HEK293 (cell line): ENCODE results near the gene TTR.

Experiments used
- CTCF ChIA-PET: fragments of 350-600 bp; formaldehyde crosslinking; extraction: SDS; loops from one replicate; lab custom pipeline; 2021; ENCODE audit warnings: antibody characterized with exemption; lab: Yijun Ruan, JAX
- POLR2A ChIA-PET: fragments of 300-600 bp; formaldehyde crosslinking; extraction: SDS; loops from one replicate; lab custom pipeline; 2020; ENCODE audit warnings: antibody characterized with exemption, inconsistent platforms; lab: Yijun Ruan, JAX
- H3K27ac ChIP-seq: fragments of 200-500 bp; sonication (Bioruptor generic); 2 replicates; pipeline ENCODE4 v1.5.1; 2014; ENCODE audit warnings: low read depth, low read length, control low read depth, inconsistent platforms; ENCODE audit errors: extremely low read depth
- H3K36me3 ChIP-seq, 2 experiments: fragments of 200-500 bp in 1 of 2; sonication (Bioruptor generic) in 1 of 2; 1 replicate in 1 of 2; 2 replicates in 1 of 2; pipeline ENCODE4 v1.5.1; 2014 to 2017; ENCODE audit warnings: inconsistent platforms in 2 of 2, low read length in 2 of 2; ENCODE audit not compliant: control insufficient read depth in 2 of 2, insufficient read depth in 1 of 2
- H3K4me1 ChIP-seq: fragments of 200-500 bp; sonication (Bioruptor generic); 2 replicates; pipeline ENCODE4 v1.5.1; 2014; ENCODE audit warnings: mild to moderate bottlenecking, low read length, inconsistent platforms; ENCODE audit not compliant: control insufficient read depth, insufficient read depth
- H3K4me3 ChIP-seq: 2 replicates; pipeline ENCODE4 v1.5.1; 2011; ENCODE audit warnings: low read depth, mild to moderate bottlenecking, control low read depth, low read length, moderate library complexity
- H3K9me3 ChIP-seq: fragments of 200-500 bp; sonication (Bioruptor generic); 2 replicates; pipeline ENCODE4 v1.5.1; 2014; ENCODE audit warnings: low read depth, low read length, inconsistent platforms; ENCODE audit not compliant: control insufficient read depth, insufficient read depth
- BCL11A ChIP-seq: fragments of 450-650 bp; formaldehyde crosslinking; IDR thresholded peaks from 2 replicates; pipeline ENCODE4 v1.5.1; 2016; ENCODE audit warnings: low read depth, missing biosample characterization, missing genetic modification characterization
- IKZF3 ChIP-seq: fragments of 450-650 bp; IDR thresholded peaks from 2 replicates; pipeline ENCODE4 v1.5.0; 2018; ENCODE audit warnings: missing biosample characterization, mild to moderate bottlenecking, missing genetic modification characterization, moderate library complexity
- MZF1 ChIP-seq: fragments of 450-650 bp; formaldehyde crosslinking; IDR thresholded peaks from 2 replicates; pipeline ENCODE4 v1.5.1; 2017; ENCODE audit warnings: missing biosample characterization, missing genetic modification characterization, borderline replicate concordance
- RBAK ChIP-seq: fragments of 450-650 bp; formaldehyde crosslinking; IDR thresholded peaks from 2 replicates; pipeline ENCODE4 v1.5.1; 2016; ENCODE audit warnings: missing biosample characterization, missing genetic modification characterization
- YY2 ChIP-seq: fragments of 450-650 bp; formaldehyde crosslinking; IDR thresholded peaks from 2 replicates; pipeline ENCODE4 v1.5.1; 2016; ENCODE audit warnings: missing biosample characterization, missing genetic modification characterization
- ZNF157 ChIP-seq: fragments of 450-650 bp; formaldehyde crosslinking; IDR thresholded peaks from 2 replicates; pipeline ENCODE4 v1.5.1; 2016; ENCODE audit warnings: missing biosample characterization, missing genetic modification characterization
- ZNF19 ChIP-seq: fragments of 450-650 bp; formaldehyde crosslinking; IDR thresholded peaks from 2 replicates; pipeline ENCODE4; 2016; ENCODE audit warnings: missing biosample characterization, missing genetic modification characterization, low read depth
- ZNF274 ChIP-seq, 2 experiments: fragments of 200-500 bp in 1 of 2; fragments of 450-650 bp in 1 of 2; sonication (Bioruptor generic) in 1 of 2; formaldehyde crosslinking in 1 of 2; IDR thresholded peaks; 2 replicates each; pipeline versions ENCODE4 v1.5.1 to v1.6.1; 2014 to 2016; ENCODE audit warnings: borderline replicate concordance in 1 of 2, inconsistent platforms in 1 of 2, low read length in 1 of 2, missing biosample characterization in 1 of 2, missing genetic modification characterization in 1 of 2
- ZNF354C ChIP-seq: fragments of 450-650 bp; formaldehyde crosslinking; IDR thresholded peaks from 2 replicates; pipeline ENCODE4 v1.5.1; 2016; ENCODE audit warnings: missing biosample characterization, missing genetic modification characterization, low read depth, borderline replicate concordance
- ZNF404 ChIP-seq: fragments of 450-650 bp; formaldehyde crosslinking; IDR thresholded peaks from 2 replicates; pipeline ENCODE4 v1.5.1; 2017; ENCODE audit warnings: missing biosample characterization, missing genetic modification characterization
- ZNF585B ChIP-seq: fragments of 450-650 bp; formaldehyde crosslinking; IDR thresholded peaks from 2 replicates; pipeline ENCODE4 v1.5.1; 2016; ENCODE audit warnings: missing biosample characterization, missing genetic modification characterization
- ZNF664 ChIP-seq: fragments of 450-650 bp; formaldehyde crosslinking; IDR thresholded peaks from 2 replicates; pipeline ENCODE4 v1.5.1; 2016; ENCODE audit warnings: missing biosample characterization, missing genetic modification characterization
- TF ChIP-seq, protein P1 (sequence below): fragments of 450-650 bp; formaldehyde crosslinking; IDR thresholded peaks from 2 replicates; pipeline ENCODE4 v1.5.1; 2017; ENCODE audit warnings: missing biosample characterization, missing genetic modification characterization
- TF ChIP-seq, protein P2 (sequence below): fragments of 450-650 bp; formaldehyde crosslinking; IDR thresholded peaks from 2 replicates; pipeline ENCODE4 v1.5.1; 2016; ENCODE audit warnings: missing biosample characterization, missing genetic modification characterization
- TF ChIP-seq, protein P3 (sequence below): fragments of 450-650 bp; formaldehyde crosslinking; IDR thresholded peaks from 2 replicates; pipeline ENCODE4 v1.5.1; 2016; ENCODE audit warnings: missing biosample characterization, missing genetic modification characterization

Gene TTR

DNA sequence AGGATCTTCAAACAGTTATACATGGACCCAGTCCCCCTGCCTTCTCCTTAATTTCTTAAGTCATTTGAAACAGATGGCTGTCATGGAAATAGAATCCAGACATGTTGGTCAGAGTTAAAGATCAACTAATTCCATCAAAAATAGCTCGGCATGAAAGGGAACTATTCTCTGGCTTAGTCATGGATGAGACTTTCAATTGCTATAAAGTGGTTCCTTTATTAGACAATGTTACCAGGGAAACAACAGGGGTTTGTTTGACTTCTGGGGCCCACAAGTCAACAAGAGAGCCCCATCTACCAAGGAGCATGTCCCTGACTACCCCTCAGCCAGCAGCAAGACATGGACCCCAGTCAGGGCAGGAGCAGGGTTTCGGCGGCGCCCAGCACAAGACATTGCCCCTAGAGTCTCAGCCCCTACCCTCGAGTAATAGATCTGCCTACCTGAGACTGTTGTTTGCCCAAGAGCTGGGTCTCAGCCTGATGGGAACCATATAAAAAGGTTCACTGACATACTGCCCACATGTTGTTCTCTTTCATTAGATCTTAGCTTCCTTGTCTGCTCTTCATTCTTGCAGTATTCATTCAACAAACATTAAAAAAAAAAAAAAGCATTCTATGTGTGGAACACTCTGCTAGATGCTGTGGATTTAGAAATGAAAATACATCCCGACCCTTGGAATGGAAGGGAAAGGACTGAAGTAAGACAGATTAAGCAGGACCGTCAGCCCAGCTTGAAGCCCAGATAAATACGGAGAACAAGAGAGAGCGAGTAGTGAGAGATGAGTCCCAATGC, 4.6 kb downstream of the TTR start:
- Histone ChIP-seq H3K27ac (no peak overlapping the region), H3K4me1 (no peaks in the 10 kb centered on the region), H3K36me3 (no peaks in the 10 kb centered on the region), H3K4me3 (no peak overlapping the region), H3K9me3 (no peaks in the 10 kb centered on the region)
- TF ChIP-seq ZNF157: no peak
- TF ChIP-seq YY2: no peak
- no peak for TF ChIP-seq ZNF585B (tag by site-specific recombination)
- TF ChIP-seq BCL11A (tag by site-specific recombination): no peak
- TF ChIP-seq ZNF274 (IDR thresholded peaks at IDR 0.05; ENCODE audit: low read length): no peak
- no peak for TF ChIP-seq ZNF274 (tag by site-specific recombination; IDR thresholded peaks at IDR 0.05; ENCODE audit: borderline replicate concordance)
- no peak for TF ChIP-seq ZNF354C (tag by site-specific recombination)
- no peak for TF ChIP-seq MZF1 (tag by site-specific recombination)
- no peak for TF ChIP-seq ZNF404 (tag by site-specific recombination)
- TF ChIP-seq, protein P1, sequence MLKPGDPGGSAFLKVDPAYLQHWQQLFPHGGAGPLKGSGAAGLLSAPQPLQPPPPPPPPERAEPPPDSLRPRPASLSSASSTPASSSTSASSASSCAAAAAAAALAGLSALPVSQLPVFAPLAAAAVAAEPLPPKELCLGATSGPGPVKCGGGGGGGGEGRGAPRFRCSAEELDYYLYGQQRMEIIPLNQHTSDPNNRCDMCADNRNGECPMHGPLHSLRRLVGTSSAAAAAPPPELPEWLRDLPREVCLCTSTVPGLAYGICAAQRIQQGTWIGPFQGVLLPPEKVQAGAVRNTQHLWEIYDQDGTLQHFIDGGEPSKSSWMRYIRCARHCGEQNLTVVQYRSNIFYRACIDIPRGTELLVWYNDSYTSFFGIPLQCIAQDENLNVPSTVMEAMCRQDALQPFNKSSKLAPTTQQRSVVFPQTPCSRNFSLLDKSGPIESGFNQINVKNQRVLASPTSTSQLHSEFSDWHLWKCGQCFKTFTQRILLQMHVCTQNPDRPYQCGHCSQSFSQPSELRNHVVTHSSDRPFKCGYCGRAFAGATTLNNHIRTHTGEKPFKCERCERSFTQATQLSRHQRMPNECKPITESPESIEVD (tag by site-specific recombination): no peak
- no peak for TF ChIP-seq RBAK (tag by site-specific recombination)
- POLR2A ChIA-PET: no interaction called here
- CTCF ChIA-PET: interaction anchor here (0.6 kb wide), 3 partner anchors 61 to 496 kb away, joined by 3 read pairs; no protein-coding TSS in a partner anchor

DNA sequence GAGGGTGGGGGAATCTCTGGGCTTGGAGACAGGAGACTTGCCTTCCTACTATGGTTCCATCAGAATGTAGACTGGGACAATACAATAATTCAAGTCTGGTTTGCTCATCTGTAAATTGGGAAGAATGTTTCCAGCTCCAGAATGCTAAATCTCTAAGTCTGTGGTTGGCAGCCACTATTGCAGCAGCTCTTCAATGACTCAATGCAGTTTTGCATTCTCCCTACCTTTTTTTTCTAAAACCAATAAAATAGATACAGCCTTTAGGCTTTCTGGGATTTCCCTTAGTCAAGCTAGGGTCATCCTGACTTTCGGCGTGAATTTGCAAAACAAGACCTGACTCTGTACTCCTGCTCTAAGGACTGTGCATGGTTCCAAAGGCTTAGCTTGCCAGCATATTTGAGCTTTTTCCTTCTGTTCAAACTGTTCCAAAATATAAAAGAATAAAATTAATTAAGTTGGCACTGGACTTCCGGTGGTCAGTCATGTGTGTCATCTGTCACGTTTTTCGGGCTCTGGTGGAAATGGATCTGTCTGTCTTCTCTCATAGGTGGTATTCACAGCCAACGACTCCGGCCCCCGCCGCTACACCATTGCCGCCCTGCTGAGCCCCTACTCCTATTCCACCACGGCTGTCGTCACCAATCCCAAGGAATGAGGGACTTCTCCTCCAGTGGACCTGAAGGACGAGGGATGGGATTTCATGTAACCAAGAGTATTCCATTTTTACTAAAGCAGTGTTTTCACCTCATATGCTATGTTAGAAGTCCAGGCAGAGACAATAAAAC, 6.5 kb downstream of the TTR start:
- Histone ChIP-seq H3K4me3 (no peak overlapping the region), H3K9me3 (no peaks in the 10 kb centered on the region), H3K4me1 (no peaks in the 10 kb centered on the region), H3K36me3 (no peaks in the 10 kb centered on the region), H3K27ac (no peak overlapping the region)
- POLR2A ChIA-PET: no interaction called here
- CTCF ChIA-PET: interaction anchor here (0.6 to 1.4 kb wide), 2 partner anchors 12 to 137 kb away, joined by 3 to 4 read pairs; no protein-coding TSS in a partner anchor
- TF ChIP-seq, protein P2, sequence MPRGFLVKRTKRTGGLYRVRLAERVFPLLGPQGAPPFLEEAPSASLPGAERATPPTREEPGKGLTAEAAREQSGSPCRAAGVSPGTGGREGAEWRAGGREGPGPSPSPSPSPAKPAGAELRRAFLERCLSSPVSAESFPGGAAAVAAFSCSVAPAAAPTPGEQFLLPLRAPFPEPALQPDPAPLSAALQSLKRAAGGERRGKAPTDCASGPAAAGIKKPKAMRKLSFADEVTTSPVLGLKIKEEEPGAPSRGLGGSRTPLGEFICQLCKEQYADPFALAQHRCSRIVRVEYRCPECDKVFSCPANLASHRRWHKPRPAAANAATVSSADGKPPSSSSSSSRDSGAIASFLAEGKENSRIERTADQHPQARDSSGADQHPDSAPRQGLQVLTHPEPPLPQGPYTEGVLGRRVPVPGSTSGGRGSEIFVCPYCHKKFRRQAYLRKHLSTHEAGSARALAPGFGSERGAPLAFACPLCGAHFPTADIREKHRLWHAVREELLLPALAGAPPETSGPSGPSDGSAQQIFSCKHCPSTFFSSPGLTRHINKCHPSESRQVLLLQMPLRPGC (tag by site-specific recombination): no peak

DNA sequence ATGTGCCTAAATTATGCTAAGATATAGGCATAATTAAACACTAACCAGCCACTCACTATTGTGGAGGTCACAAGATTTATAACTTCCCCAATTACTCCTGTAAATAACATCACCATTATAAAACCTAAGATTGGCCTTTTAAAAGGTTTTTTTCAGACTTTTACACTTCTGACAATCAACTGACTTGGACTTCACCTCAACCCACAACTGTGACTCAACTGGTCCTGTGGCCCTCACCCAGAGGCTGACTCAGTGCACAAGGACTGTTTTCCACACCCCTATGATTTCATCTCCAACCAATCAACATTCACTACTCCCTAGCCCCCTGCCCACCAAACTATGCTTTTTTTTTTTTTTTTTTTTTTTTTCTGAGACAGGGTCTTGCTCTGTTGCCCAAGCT, 11.6 kb downstream of the TTR start:
- CTCF ChIA-PET: interaction anchor here (0.8 kb wide), 1 partner anchor 17 kb away, joined by 3 read pairs; no protein-coding TSS in a partner anchor
- POLR2A ChIA-PET: no interaction called here
- Histone ChIP-seq H3K4me1 (no peaks in the 10 kb centered on the region), H3K36me3 (no peaks in the 10 kb centered on the region), H3K4me3 (no peak overlapping the region)
- no peak for TF ChIP-seq IKZF3
- no peak for TF ChIP-seq ZNF664 (tag by site-specific recombination)
- no peak for TF ChIP-seq ZNF274 (IDR thresholded peaks at IDR 0.05; ENCODE audit: low read length)
- TF ChIP-seq ZNF274 (tag by site-specific recombination; IDR thresholded peaks at IDR 0.05; ENCODE audit: borderline replicate concordance): no peak
- TF ChIP-seq, protein P3, sequence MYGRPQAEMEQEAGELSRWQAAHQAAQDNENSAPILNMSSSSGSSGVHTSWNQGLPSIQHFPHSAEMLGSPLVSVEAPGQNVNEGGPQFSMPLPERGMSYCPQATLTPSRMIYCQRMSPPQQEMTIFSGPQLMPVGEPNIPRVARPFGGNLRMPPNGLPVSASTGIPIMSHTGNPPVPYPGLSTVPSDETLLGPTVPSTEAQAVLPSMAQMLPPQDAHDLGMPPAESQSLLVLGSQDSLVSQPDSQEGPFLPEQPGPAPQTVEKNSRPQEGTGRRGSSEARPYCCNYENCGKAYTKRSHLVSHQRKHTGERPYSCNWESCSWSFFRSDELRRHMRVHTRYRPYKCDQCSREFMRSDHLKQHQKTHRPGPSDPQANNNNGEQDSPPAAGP (tag by site-specific recombination): no peak
- no peak for TF ChIP-seq ZNF19 (tag by site-specific recombination)
- TF ChIP-seq, all 188 proteins: peak for 0
- Histone ChIP-seq H3K27ac (no peak overlapping the region), H3K9me3 (no peaks in the 10 kb centered on the region)
